ENCODE results near the gene ALDH3A1. TPM values are rescaled to one million over a fixed set of nuclear protein-coding genes. Genes with fewer than 3 reads are reported as not detected.

ALDH3A1 gene
- total RNA-seq, 4 donors from 2014 or later, result 1.1 to 3.4 (median 2.4) TPM; not detected in 1

- TF ChIP-seq CTCF (IDR thresholded peaks at IDR 0.05; ENCODE audit: low read depth), result no peak
Measured at GRCh38 chr17:19712436-19713004, 35.6 kb downstream of the ALDH3A1 start.

GRCh38 chr17:19709841-19710240, 38.3 kb downstream of the ALDH3A1 start:
- TF ChIP-seq CTCF (IDR thresholded peaks at IDR 0.05; ENCODE audit: low read depth), result no peak

GRCh38 chr17:19708431-19709175, 39.5 kb downstream of the ALDH3A1 start:
- TF ChIP-seq CTCF (IDR thresholded peaks at IDR 0.05; ENCODE audit: low read depth), result no peak

GRCh38 chr17:19707728-19708221, 40.3 kb downstream of the ALDH3A1 start:
- TF ChIP-seq CTCF (IDR thresholded peaks at IDR 0.05; ENCODE audit: low read depth), result no peak

- no peak for TF ChIP-seq CTCF (IDR thresholded peaks at IDR 0.05; ENCODE audit: low read depth)
Measured at GRCh38 chr17:19706791-19707727, 41.0 kb downstream of the ALDH3A1 start.

GRCh38 chr17:19705771-19706770, 42.0 kb downstream of the ALDH3A1 start:
- no peak for TF ChIP-seq CTCF (IDR thresholded peaks at IDR 0.05; ENCODE audit: low read depth)
